NCI-H2081 treated with DMSO at 0.1 percent for 48 hours (cell line): Measurements from ENCODE around the gene ZNF385D.
"Not testable (repeated sequence)": the region's sequence is repeated elsewhere in the genome, so short reads cannot be mapped to it uniquely, and the experiment has no call there.

ENCODE experiments used
- DNase-seq: peaks from one replicate; lab custom pipeline; 2025; lab: John Stamatoyannopoulos, UW

ZNF385D gene

GRCh38 chr3:21441821-21442220 is 309.2 kb downstream of the ZNF385D start:
- no peak for DNase-seq

- DNase-seq, result no peak
Measured at GRCh38 chr3:21436835-21437234, 314.2 kb downstream of the ZNF385D start.

GRCh38 chr3:21435871-21436270 is 315.1 kb downstream of the ZNF385D start:
- peak; percentile 85 for DNase-seq

GRCh38 chr3:21434310-21434709 is 316.7 kb downstream of the ZNF385D start:
- no peak for DNase-seq

GRCh38 chr3:21433751-21434150 is 317.3 kb downstream of the ZNF385D start:
- no peak for DNase-seq

GRCh38 chr3:21426920-21427319 is 324.1 kb downstream of the ZNF385D start:
- DNase-seq, result no peak

- no peak for DNase-seq
Measured at GRCh38 chr3:21425715-21426114, 325.3 kb downstream of the ZNF385D start.

- no peak for DNase-seq
Measured at GRCh38 chr3:21421096-21421495, 329.9 kb downstream of the ZNF385D start.

- DNase-seq, result no peak
Measured at GRCh38 chr3:21417991-21418390, 333.0 kb downstream of the ZNF385D start.

GRCh38 chr3:21414506-21414905 is 336.5 kb downstream of the ZNF385D start:
- no peak for DNase-seq

- no peak for DNase-seq
Measured at GRCh38 chr3:21411058-21411457, 340.0 kb downstream of the ZNF385D start.

- no peak for DNase-seq
Measured at GRCh38 chr3:21409401-21409800, 341.6 kb downstream of the ZNF385D start.

- no peak for DNase-seq
Measured at GRCh38 chr3:21407743-21408142, 343.3 kb downstream of the ZNF385D start.

- no peak for DNase-seq
Measured at GRCh38 chr3:21405671-21406667, 345.0 kb downstream of the ZNF385D start.

- DNase-seq, result no peak
Measured at GRCh38 chr3:21398461-21398860, 352.5 kb downstream of the ZNF385D start.

- DNase-seq, result no peak
Measured at GRCh38 chr3:21393683-21394311, 357.2 kb downstream of the ZNF385D start.

GRCh38 chr3:21392526-21392925 is 358.5 kb downstream of the ZNF385D start:
- no peak for DNase-seq

GRCh38 chr3:21390856-21391255 is 360.2 kb downstream of the ZNF385D start:
- no peak for DNase-seq

- DNase-seq, result peak; percentile 43
Measured at GRCh38 chr3:21390136-21390535, 360.9 kb downstream of the ZNF385D start.

GRCh38 chr3:21387142-21387826 is 363.7 kb downstream of the ZNF385D start:
- not testable (repeated sequence) for DNase-seq

GRCh38 chr3:21378036-21378435 is 373.0 kb downstream of the ZNF385D start:
- DNase-seq, result not testable (repeated sequence)

GRCh38 chr3:21377071-21377769 is 373.8 kb downstream of the ZNF385D start:
- no peak for DNase-seq
